Measurements from ENCODE around the gene UBE3B.

UBE3B gene

GRCh38 chr12:109532721-109533486 lies 55.5 kb downstream of the UBE3B start:
- no peak for DNase-seq

GRCh38 chr12:109533487-109533740 lies 56.0 kb downstream of the UBE3B start:
- no peak for DNase-seq

- DNase-seq, result no peak
Measured at GRCh38 chr12:109534456-109534855, 57.0 kb downstream of the UBE3B start.

GRCh38 chr12:109535231-109535862 lies 57.9 kb downstream of the UBE3B start:
- DNase-seq, result no peak

- no peak for DNase-seq
Measured at GRCh38 chr12:109535863-109536250, 58.4 kb downstream of the UBE3B start.

GRCh38 chr12:109537136-109537535 lies 59.7 kb downstream of the UBE3B start:
- no peak for DNase-seq

- no peak for DNase-seq
Measured at GRCh38 chr12:109538191-109538863, 60.9 kb downstream of the UBE3B start.

- DNase-seq, result no peak
Measured at GRCh38 chr12:109539508-109539907, 62.1 kb downstream of the UBE3B start.

GRCh38 chr12:109540526-109541412 lies 63.3 kb downstream of the UBE3B start:
- DNase-seq, result no peak

- DNase-seq, result no peak
Measured at GRCh38 chr12:109541413-109541726, 63.9 kb downstream of the UBE3B start.

- no peak for DNase-seq
Measured at GRCh38 chr12:109542014-109542413, 64.6 kb downstream of the UBE3B start.

GRCh38 chr12:109542876-109543275 lies 65.4 kb downstream of the UBE3B start:
- DNase-seq, result no peak

GRCh38 chr12:109544955-109545531 lies 67.6 kb downstream of the UBE3B start:
- no peak for DNase-seq

- DNase-seq, result no peak
Measured at GRCh38 chr12:109545826-109546225, 68.4 kb downstream of the UBE3B start.

GRCh38 chr12:109547286-109547685 lies 69.9 kb downstream of the UBE3B start:
- no peak for DNase-seq

- no peak for DNase-seq
Measured at GRCh38 chr12:109548258-109548657, 70.8 kb downstream of the UBE3B start.

GRCh38 chr12:109549613-109550270 lies 72.3 kb downstream of the UBE3B start:
- no peak for DNase-seq

GRCh38 chr12:109550281-109550680 lies 72.8 kb downstream of the UBE3B start:
- no peak for DNase-seq

- DNase-seq, result no peak
Measured at GRCh38 chr12:109551108-109551507, 73.7 kb downstream of the UBE3B start.

- no peak for DNase-seq
Measured at GRCh38 chr12:109552971-109553370, 75.5 kb downstream of the UBE3B start.

GRCh38 chr12:109553483-109553882 lies 76.0 kb downstream of the UBE3B start:
- DNase-seq, result no peak

- no peak for DNase-seq
Measured at GRCh38 chr12:109553906-109554500, 76.6 kb downstream of the UBE3B start.

Measured in NCI-H187 treated with DMSO at 0.1 percent for 48 hours (cell line).